ENCODE results near the gene SSBP2.

DNA sequence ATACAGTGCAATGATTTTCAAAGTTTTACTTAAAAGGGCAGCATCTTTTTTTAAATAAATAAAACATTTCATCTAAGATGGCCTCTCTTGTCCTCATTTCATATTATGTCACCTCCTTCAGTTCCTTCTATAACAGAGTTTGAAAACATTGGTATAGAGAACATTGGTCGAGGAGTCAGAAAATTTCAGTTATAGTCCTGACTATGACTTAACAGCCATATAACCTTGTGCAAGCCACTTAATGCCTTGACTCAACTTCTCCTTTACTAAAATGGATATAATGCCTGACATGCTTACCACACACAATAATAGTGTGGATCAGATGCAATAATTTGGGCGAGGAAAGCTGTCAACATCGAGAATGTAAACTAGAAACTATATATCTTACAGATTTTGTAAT lies 22.6 kb downstream of the SSBP2 start:
- TF ChIP-seq POLR2AphosphoS5 (IDR thresholded peaks at IDR 0.05) (no peak), EP300 (IDR thresholded peaks at IDR 0.05) (no peak)
- TF ChIP-seq, protein P1, sequence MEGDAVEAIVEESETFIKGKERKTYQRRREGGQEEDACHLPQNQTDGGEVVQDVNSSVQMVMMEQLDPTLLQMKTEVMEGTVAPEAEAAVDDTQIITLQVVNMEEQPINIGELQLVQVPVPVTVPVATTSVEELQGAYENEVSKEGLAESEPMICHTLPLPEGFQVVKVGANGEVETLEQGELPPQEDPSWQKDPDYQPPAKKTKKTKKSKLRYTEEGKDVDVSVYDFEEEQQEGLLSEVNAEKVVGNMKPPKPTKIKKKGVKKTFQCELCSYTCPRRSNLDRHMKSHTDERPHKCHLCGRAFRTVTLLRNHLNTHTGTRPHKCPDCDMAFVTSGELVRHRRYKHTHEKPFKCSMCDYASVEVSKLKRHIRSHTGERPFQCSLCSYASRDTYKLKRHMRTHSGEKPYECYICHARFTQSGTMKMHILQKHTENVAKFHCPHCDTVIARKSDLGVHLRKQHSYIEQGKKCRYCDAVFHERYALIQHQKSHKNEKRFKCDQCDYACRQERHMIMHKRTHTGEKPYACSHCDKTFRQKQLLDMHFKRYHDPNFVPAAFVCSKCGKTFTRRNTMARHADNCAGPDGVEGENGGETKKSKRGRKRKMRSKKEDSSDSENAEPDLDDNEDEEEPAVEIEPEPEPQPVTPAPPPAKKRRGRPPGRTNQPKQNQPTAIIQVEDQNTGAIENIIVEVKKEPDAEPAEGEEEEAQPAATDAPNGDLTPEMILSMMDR (IDR thresholded peaks at IDR 0.05): no peak
